ENCODE data around the gene PTK7.

GRCh38 chr6:43040542-43041257 lies 35.4 kb upstream of the PTK7 start:
- TF ChIP-seq CTCF (IDR thresholded peaks at IDR 0.05) (no peak), POLR2AphosphoS5 (IDR thresholded peaks at IDR 0.05) (no peak), EP300 (IDR thresholded peaks at IDR 0.05) (no peak)
